GM20000 (cell line): ENCODE results near the gene RPL36A.
A peak's percentile ranks its signal among the peaks of the same experiment; 100 is the strongest.

Experiments used
- DNase-seq: peaks from one replicate; pipeline ENCODE4 v3.0.0; 2012; ENCODE audit warnings: low spot score
- CTCF ChIP-seq: IDR thresholded peaks from 2 replicates; pipeline ENCODE4 v1.5.1; 2012; ENCODE audit warnings: mild to moderate bottlenecking, control low read depth; ENCODE audit errors: extremely low read depth, missing control alignments

The RPL36A gene

GRCh38 chrX:101377547-101377946 is 13.3 kb upstream of the RPL36A start:
- DNase-seq: no peak
- TF ChIP-seq CTCF: no peak

- peak; percentile 39 for DNase-seq
- TF ChIP-seq CTCF: no peak
Measured at GRCh38 chrX:101383679-101384205, 7.1 kb upstream of the RPL36A start.

GRCh38 chrX:101385026-101385684 is 5.7 kb upstream of the RPL36A start:
- no peak for TF ChIP-seq CTCF
- DNase-seq: no peak

- DNase-seq: peak; percentile 60
- TF ChIP-seq CTCF: no peak
Measured at GRCh38 chrX:101385795-101386541, 4.8 kb upstream of the RPL36A start, which contains the start of gene BTK. BTK (minus strand) TSS chrX:101386191; CDS start chrX:101375284, 10,907 bp downstream.

GRCh38 chrX:101386542-101386885 is 4.3 kb upstream of the RPL36A start:
- DNase-seq: no peak
- no peak for TF ChIP-seq CTCF

- DNase-seq: no peak
- no peak for TF ChIP-seq CTCF
Measured at GRCh38 chrX:101388604-101389003, 2.2 kb upstream of the RPL36A start.

GRCh38 chrX:101391831-101392230 is 1.0 kb downstream of the RPL36A start:
- no peak for DNase-seq
- no peak for TF ChIP-seq CTCF
